ENCODE measurements around the gene RAB25.

Gene RAB25

DNA sequence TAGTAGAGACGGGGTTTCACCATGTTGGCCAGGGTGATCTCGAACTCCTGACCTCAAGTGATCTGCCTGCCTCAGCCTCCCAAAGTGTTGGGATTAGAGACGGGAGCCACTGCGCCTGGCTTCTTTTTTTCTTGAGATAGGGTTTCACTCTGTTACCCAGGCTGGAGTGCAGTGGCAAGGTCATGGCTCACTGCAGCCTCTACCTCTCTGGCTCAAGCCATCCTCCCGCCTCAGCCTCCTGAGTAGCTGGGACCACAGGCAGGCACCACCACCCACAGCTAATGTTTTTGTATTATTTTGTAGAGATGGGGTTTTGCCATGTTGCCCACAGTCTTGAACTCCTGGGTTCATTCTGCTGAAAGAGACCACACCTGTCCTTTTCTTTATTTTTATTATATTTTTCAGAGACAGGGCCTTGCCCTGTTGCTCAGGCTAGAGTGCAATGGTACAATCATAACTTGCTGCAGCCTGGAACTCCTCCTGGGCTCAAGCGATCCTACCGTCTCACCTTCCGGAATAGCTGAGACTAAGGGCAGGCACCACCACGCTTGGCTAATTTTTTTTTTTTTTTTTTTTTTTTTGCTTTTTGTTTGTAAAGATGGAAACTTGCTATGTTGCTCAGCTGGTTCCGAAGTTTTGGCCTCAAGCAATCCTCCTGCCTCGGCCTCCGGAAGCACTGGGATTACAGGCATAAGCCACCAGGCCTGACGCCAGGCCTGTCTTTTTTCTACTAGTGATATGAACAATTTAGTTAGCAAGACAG, 56.6 kb downstream of the RAB25 start:
- DNase-seq (ENCODE audit: low spot score), result no peak

DNA sequence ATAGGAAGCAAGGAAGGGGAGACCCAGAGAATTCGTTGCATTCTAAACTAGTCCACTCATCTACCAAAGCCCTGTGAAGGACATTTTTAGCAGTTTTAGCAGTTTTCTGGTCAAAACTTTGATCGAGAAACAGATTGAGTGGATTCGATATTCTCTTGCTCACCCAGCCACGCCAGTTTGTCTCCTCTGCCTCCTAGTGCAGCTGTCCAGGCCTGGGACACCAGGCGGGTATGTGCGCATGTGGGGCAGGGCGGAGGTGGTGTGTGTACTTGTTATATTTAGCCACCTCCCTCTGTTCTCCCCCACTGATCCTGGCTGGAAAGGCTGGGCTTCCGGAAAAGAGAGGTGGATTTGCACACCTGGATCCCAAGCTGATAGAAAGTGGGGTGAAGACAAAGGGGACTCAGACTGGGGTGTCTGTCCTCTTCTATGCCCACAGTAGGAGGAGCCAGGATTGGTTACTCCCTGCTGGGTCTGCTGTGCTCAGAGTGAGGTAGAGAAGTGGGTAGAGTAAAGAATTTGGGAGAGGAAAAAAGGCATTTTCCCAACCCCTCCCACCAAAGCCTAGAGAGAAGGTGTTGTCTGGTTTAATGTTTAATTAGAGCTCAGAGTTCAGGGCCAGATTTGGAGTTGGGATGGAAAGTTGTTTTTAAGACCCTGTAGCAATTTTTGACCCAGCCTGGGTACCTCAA, 57.4 kb downstream of the RAB25 start:
- DNase-seq (ENCODE audit: low spot score), result no peak

DNA sequence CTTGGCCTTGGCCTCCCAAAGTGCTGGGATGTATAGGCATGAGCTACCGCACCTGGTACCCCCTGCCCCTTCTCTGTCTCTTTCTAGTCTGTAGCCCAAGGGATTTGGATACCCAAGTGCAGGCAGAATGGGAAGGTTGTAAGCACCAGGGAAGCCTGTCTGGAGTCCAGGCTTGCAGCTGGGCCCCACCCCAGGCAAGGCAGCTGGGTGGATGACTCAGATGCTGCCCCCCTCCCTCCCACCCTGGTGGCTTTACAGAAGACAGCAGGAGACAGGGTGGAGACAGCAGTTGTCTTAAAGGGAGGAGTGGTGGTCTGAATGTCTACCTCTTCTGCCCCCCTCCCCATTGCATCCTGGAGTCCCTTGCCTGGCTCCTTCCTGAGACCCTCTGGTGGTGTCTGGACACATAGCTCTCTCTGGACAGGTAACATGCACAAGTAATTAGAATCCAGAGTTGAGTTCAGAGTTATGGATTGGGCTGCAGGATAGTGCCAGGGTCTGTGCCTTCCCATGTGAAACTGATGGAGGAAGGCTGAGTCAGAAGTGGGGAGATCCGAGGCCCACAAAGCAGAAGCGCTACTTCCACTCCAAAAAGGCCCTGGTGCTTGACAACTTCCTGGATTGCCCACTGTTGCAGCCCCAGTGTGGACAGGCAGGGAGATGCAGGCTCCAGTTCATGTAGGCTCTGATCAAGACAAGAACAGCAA, 58.7 kb downstream of the RAB25 start:
- no peak for DNase-seq (ENCODE audit: low spot score)
